B cell (primary cell): Measurements from ENCODE around the gene LSM12.

Experiments used
- CTCF ChIP-seq: fragments of 200-600 bp; IDR thresholded peaks from one replicate; pipeline ENCODE4 v1.8.0; 2022; ENCODE audit warnings: antibody characterized with exemption, mild to moderate bottlenecking
- EZH2 ChIP-seq: IDR thresholded peaks from 2 replicates; pipeline ENCODE4 v1.6.1; 2012; ENCODE audit warnings: borderline replicate concordance, low read depth, mild to moderate bottlenecking, moderate library complexity, low read length; ENCODE audit not compliant: insufficient read depth, poor library complexity, severe bottlenecking

DNA sequence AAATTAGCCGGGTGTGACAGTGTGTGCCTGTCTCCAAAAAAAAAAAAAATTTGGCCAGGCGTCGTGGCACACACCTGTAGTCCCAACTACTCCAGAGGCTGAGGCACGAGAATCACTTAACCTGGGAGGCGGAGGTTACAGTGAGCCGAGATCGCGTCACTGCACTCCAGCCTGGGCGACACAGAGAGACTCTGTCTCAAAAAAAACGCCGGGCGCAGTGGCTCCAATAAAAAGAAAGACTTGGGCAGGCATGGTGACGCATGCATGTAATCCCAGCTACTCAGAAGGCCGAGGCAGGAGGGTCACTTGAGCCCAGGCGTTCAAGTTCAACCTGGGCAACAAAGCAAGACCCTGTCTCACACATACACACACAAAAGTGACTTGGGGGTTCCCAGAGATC lies 3.6 kb downstream of the LSM12 start:
- TF ChIP-seq CTCF (no peak), EZH2 (no peak)
